ENCODE measurements around the gene ZGPAT. TPM values are rescaled to one million over a fixed set of nuclear protein-coding genes. Genes with fewer than 3 reads are reported as not detected.

The ZGPAT gene
- total and polyA plus RNA-seq, 2 of the 13 experiments (the other 11 are each of a cell fraction or from before 2014, with no cell fraction given) = 23.0 to 41.9 TPM

DNA sequence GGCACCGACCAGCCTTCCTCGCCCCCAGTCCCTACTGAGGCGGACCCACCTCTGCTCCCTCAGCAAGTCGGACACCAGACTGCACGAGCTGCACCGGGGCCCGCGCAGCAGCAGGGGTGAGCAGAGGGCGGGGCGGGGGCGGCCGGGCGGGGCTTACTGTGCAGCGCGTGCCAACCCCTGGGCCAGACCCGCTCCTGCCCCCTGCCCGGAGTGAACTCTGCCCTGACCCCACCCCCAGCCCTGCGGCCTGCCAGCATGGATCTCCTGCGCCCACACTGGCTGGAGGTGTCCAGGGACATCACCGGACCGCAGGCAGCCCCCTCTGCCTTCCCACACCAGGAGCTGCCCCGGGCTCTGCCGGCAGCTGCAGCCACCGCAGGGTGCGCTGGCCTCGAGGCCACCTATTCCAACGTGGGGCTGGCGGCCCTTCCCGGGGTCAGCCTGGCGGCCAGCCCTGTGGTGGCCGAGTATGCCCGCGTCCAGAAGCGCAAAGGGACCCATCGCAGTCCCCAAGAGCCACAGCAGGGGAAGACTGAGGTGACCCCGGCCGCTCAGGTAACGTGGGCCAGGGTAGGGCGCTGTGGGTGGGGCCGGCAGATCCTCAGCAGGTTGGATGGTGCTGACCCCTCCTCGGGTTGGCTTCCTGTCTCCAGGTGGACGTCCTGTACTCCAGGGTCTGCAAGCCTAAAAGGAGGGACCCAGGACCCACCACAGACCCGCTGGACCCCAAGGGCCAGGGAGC is 30.3 kb downstream of the ZGPAT start (continued):
- TF ChIP-seq, protein P1, sequence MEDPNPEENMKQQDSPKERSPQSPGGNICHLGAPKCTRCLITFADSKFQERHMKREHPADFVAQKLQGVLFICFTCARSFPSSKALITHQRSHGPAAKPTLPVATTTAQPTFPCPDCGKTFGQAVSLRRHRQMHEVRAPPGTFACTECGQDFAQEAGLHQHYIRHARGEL (CRISPR knock-in tag; IDR thresholded peaks at IDR 0.05) = peak; percentile 85
- TF ChIP-seq SRSF1 (optimal IDR thresholded peaks at IDR 0.05; ENCODE audit: low read depth, low read length) (peak; percentile 86), ZNF746 (CRISPR knock-in tag; IDR thresholded peaks at IDR 0.05) (peak; percentile 94), ZNF709 (CRISPR knock-in tag; IDR thresholded peaks at IDR 0.05) (peak; percentile 57; the same call in 1 of the 2 replicates), POGZ (CRISPR knock-in tag; IDR thresholded peaks at IDR 0.05) (peak; percentile 22; the same call in 1 of the 2 replicates), ATF7 (IDR thresholded peaks at IDR 0.05) (no peak), ATF7 (CRISPR knock-in tag; IDR thresholded peaks at IDR 0.05) (peak; percentile 85), GABPB1 (CRISPR knock-in tag; IDR thresholded peaks at IDR 0.05) (peak; percentile 57), KLF6 (CRISPR knock-in tag; IDR thresholded peaks at IDR 0.05) (peak; percentile 90; the same call in 1 of the 2 replicates), ZBTB21 (CRISPR knock-in tag; IDR thresholded peaks at IDR 0.05) (no peak; the same call in 1 of the 2 replicates), ZHX1 (CRISPR knock-in tag; IDR thresholded peaks at IDR 0.05; ENCODE audit: low read depth) (peak; percentile 86), MAZ (IDR thresholded peaks at IDR 0.05; ENCODE audit: borderline replicate concordance, low read depth, low read length) (peak; percentile 97), MAZ (CRISPR knock-in tag; IDR thresholded peaks at IDR 0.05; ENCODE audit: low read depth) (peak; percentile 97), SP5 (CRISPR knock-in tag; IDR thresholded peaks at IDR 0.05; ENCODE audit: borderline replicate concordance, low read depth) (peak; percentile 89), SETDB1 (CRISPR knock-in tag; IDR thresholded peaks at IDR 0.05; ENCODE audit: borderline replicate concordance) (no peak), SRSF9 (IDR thresholded peaks at IDR 0.05; ENCODE audit: borderline replicate concordance, insufficient read depth, low read depth, low read length, poor library complexity, severe bottlenecking) (no peak)
- TF ChIP-seq, protein P2, sequence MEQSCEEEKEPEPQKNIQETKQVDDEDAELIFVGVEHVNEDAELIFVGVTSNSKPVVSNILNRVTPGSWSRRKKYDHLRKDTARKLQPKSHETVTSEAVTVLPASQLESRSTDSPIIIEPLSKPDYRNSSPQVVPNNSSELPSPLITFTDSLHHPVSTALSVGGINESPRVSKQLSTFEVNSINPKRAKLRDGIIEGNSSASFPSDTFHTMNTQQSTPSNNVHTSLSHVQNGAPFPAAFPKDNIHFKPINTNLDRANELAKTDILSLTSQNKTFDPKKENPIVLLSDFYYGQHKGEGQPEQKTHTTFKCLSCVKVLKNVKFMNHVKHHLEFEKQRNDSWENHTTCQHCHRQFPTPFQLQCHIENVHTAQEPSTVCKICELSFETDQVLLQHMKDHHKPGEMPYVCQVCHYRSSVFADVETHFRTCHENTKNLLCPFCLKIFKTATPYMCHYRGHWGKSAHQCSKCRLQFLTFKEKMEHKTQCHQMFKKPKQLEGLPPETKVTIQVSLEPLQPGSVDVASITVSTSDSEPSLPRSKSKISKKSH (CRISPR knock-in tag; IDR thresholded peaks at IDR 0.05; ENCODE audit: borderline replicate concordance) = peak; percentile 95
- TF ChIP-seq, protein P3, sequence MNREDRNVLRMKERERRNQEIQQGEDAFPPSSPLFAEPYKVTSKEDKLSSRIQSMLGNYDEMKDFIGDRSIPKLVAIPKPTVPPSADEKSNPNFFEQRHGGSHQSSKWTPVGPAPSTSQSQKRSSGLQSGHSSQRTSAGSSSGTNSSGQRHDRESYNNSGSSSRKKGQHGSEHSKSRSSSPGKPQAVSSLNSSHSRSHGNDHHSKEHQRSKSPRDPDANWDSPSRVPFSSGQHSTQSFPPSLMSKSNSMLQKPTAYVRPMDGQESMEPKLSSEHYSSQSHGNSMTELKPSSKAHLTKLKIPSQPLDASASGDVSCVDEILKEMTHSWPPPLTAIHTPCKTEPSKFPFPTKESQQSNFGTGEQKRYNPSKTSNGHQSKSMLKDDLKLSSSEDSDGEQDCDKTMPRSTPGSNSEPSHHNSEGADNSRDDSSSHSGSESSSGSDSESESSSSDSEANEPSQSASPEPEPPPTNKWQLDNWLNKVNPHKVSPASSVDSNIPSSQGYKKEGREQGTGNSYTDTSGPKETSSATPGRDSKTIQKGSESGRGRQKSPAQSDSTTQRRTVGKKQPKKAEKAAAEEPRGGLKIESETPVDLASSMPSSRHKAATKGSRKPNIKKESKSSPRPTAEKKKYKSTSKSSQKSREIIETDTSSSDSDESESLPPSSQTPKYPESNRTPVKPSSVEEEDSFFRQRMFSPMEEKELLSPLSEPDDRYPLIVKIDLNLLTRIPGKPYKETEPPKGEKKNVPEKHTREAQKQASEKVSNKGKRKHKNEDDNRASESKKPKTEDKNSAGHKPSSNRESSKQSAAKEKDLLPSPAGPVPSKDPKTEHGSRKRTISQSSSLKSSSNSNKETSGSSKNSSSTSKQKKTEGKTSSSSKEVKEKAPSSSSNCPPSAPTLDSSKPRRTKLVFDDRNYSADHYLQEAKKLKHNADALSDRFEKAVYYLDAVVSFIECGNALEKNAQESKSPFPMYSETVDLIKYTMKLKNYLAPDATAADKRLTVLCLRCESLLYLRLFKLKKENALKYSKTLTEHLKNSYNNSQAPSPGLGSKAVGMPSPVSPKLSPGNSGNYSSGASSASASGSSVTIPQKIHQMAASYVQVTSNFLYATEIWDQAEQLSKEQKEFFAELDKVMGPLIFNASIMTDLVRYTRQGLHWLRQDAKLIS (CRISPR knock-in tag; IDR thresholded peaks at IDR 0.05) = peak; percentile 91
